Upper lobe of right lung (tissue), 1 donor: ENCODE results near the gene IL7R. TPM values are rescaled to one million over a fixed set of nuclear protein-coding genes. Genes with fewer than 3 reads are reported as not detected.

Experiments
- ATAC-seq: fragments of 200-7000 bp; cut with Tn5 transposase; one replicate; pipeline ENCODE4 v1.9.1; 2020; ENCODE audit warnings: mild to moderate bottlenecking, moderate library complexity
- DNase-seq: peaks from one replicate; pipeline ENCODE4 v3.0.0-alpha.2; 2020
- H3K27ac ChIP-seq: fragments of 200-600 bp; one replicate; pipeline ENCODE4 v1.8.0; 2022
- H3K27me3 ChIP-seq: fragments of 200-600 bp; one replicate; pipeline ENCODE4 v1.8.0; 2022; ENCODE audit warnings: mild to moderate bottlenecking
- H3K36me3 ChIP-seq: fragments of 200-600 bp; one replicate; pipeline ENCODE4 v1.8.0; 2022
- H3K4me1 ChIP-seq: fragments of 200-600 bp; one replicate; pipeline ENCODE4 v1.8.0; 2022
- H3K4me3 ChIP-seq: fragments of 200-600 bp; one replicate; pipeline ENCODE4 v1.8.0; 2022; ENCODE audit warnings: mild to moderate bottlenecking
- H3K9me3 ChIP-seq: fragments of 200-600 bp; one replicate; pipeline ENCODE4 v1.8.0; 2022
- CTCF ChIP-seq: fragments of 200-600 bp; IDR thresholded peaks from one replicate; pipeline ENCODE4 v1.8.0; 2022; ENCODE audit warnings: antibody characterized with exemption
- intact Hi-C: fragments of 100-400 bp; cut with DNase I; formaldehyde crosslinking; loops from one replicate; pipeline ENCODE4 v1.11.0; 2022
- total RNA-seq: library from RNA; stranded (reverse); fragmentation: NEBNext Ultra II Directional; extraction: Animal tissue kit (Norgen Biotek cat#: 25700); gene quantifications from one replicate; pipeline ENCODE4 v1.2.1, GENCODE V29; 2021
- donor health status: DM: no; HTN: yes; CAD: no; lungs with severe emphysema.

Gene IL7R
- total RNA-seq, 1 donor from 2014 or later, result 226 TPM

DNA sequence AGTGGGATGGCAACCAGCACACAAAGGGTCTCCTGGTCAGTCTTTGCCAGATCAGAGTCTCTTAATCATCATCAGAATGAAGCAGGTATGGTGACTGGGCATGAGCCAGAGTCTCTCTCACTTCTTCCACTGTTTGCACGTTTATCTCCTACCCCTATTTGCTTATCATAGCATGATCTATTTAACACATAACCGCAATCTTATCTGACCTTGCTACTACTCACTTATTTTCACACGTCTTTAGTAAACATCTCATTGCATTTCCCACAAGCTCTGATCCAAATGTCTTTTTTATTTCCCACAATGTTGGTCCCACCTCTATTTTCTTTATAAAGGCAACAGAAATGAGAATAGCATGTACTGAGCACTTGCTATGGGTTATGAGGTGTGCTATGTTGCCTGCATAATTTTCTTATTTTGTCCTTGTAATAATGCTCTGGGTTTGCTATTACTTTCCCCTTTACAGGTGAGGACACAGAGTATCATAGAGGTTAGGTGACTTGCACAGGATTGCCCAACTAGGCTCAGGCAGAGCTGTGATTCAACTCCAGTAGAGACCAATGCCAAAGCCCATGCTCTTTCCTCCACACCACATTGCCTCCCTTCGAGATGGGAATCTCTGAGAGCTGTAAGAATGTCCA is 39.7 kb upstream of the IL7R start:
- H3K4me3 ChIP-seq, result no peak overlapping the region
- no peaks in the 10 kb centered on the region for H3K36me3 ChIP-seq
- intact Hi-C loops, result no loop called here
- no peaks in the 10 kb centered on the region for H3K4me1 ChIP-seq
- no peaks in the 10 kb centered on the region for H3K27me3 ChIP-seq
- ATAC-seq (no peak), DNase-seq (no peak)
- H3K27ac ChIP-seq, result no peak overlapping the region
- TF ChIP-seq CTCF, result no peak
- no peaks in the 10 kb centered on the region for H3K9me3 ChIP-seq

DNA sequence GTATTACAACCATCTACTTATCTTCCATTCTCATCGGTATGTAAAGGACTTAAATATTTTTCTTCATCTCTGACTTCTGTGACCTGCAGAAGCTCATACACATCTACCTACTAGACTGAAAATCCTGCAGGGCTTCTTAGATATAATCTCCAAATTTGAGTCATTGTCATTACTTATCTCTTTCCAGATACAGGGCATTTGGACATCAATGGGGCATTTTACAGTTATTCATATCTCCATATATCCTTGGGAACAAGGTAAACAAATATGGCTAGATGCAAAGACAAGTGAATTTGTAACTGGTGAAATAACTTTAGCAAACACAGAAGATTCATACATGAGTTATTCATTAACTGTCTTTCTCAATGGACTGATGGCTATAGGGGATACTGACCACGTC is 37.7 kb upstream of the IL7R start:
- Histone ChIP-seq H3K36me3 (no peaks in the 10 kb centered on the region), H3K27ac (no peak overlapping the region), H3K4me1 (no peaks in the 10 kb centered on the region), H3K27me3 (no peaks in the 10 kb centered on the region), H3K9me3 (no peaks in the 10 kb centered on the region), H3K4me3 (no peak overlapping the region)
- no peak for TF ChIP-seq CTCF
- DNase-seq (no peak), ATAC-seq (no peak)
- intact Hi-C loops, result no loop called here

DNA sequence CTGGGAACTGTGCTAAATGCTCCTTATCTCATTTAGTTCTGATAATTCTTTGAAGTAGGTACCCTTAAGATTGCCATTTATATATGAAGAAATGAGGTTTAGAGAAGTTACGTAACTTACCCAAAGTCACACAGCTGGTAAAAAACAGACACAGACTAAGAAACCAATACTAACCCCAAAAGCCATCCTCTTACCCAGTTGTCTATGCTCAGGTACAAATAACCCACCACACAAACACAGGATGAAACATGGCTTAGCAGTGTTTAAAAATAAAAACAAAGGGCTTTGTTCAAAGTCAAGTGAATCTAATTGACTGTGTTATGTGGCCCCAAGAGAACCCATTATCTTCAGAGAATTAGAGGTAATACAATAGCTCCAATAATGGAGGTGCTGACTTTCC is 37.0 kb upstream of the IL7R start:
- Histone ChIP-seq H3K36me3 (no peaks in the 10 kb centered on the region), H3K9me3 (no peaks in the 10 kb centered on the region), H3K4me3 (no peak overlapping the region), H3K4me1 (no peaks in the 10 kb centered on the region), H3K27ac (no peak overlapping the region), H3K27me3 (no peaks in the 10 kb centered on the region)
- intact Hi-C loops, result no loop called here
- ATAC-seq, result no peak
- no peak for TF ChIP-seq CTCF
- no peak for DNase-seq

DNA sequence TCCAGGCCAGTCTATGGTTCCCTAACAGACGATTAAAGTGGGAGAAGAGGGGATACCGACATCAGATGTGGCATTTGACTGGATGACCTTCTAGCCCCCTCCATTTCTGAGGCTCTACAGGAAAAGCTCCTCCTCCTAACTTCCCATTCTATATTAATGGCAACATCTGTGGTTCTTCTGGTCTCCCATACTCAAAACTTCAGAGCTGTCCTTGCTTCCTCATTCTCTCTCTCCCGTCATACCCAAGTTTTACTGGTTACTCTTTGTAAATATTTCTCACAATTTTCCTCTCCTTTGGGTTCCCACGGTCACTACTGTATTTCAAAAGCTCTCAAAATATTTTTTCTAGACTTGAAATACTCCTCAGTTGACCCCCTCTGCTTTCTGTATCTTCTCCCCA is 36.0 kb upstream of the IL7R start:
- Histone ChIP-seq H3K36me3 (no peaks in the 10 kb centered on the region), H3K4me3 (no peak overlapping the region), H3K27ac (no peak overlapping the region), H3K27me3 (no peaks in the 10 kb centered on the region), H3K4me1 (no peaks in the 10 kb centered on the region), H3K9me3 (no peaks in the 10 kb centered on the region)
- no peak for TF ChIP-seq CTCF
- peak; percentile 53 for ATAC-seq
- DNase-seq, result no peak
- intact Hi-C loops, result no loop called here

- Histone ChIP-seq H3K27me3 (no peaks in the 10 kb centered on the region), H3K36me3 (no peaks in the 10 kb centered on the region), H3K27ac (no peak overlapping the region), H3K9me3 (no peaks in the 10 kb centered on the region), H3K4me1 (no peaks in the 10 kb centered on the region), H3K4me3 (no peak overlapping the region)
- ATAC-seq, result no peak
- no peak for DNase-seq
- intact Hi-C loops, result no loop called here
- no peak for TF ChIP-seq CTCF
These were observed 35.2 kb upstream of the IL7R start for GRCh38 chr5:35821513-35821912.

GRCh38 chr5:35822511-35822910 is 34.2 kb upstream of the IL7R start:
- Histone ChIP-seq H3K36me3 (no peaks in the 10 kb centered on the region), H3K9me3 (no peaks in the 10 kb centered on the region), H3K4me1 (no peaks in the 10 kb centered on the region), H3K27ac (no peak overlapping the region), H3K4me3 (no peak overlapping the region), H3K27me3 (no peaks in the 10 kb centered on the region)
- intact Hi-C loops, result no loop called here
- TF ChIP-seq CTCF, result no peak
- no peak for ATAC-seq
- DNase-seq, result no peak
